ENCODE data around the gene EPB41L4A.
"Not testable (repeated sequence)": the region's sequence is repeated elsewhere in the genome, so short reads cannot be mapped to it uniquely, and the experiment has no call there.

EPB41L4A gene

DNA sequence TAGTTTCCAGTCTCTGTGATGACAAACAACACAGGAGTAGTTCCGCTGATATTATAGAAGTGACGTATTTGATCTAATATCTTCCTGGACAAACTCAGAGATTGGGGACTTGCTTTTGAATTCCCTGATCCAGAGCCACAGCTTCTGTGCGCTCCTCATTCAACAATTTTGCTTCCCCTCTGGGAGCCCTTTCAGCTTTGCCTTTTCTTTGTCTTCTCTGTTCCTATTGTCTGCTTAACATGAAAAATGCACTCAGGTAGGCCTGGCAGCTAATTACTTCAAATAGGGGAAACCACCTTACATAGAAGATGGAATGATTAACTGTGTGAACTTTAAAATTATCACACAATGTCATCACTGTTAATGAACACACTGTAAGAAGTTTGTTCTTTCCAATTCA lies 192.9 kb downstream of the EPB41L4A start:
- DNase-seq (ENCODE audit: low read depth) = no peak

DNA sequence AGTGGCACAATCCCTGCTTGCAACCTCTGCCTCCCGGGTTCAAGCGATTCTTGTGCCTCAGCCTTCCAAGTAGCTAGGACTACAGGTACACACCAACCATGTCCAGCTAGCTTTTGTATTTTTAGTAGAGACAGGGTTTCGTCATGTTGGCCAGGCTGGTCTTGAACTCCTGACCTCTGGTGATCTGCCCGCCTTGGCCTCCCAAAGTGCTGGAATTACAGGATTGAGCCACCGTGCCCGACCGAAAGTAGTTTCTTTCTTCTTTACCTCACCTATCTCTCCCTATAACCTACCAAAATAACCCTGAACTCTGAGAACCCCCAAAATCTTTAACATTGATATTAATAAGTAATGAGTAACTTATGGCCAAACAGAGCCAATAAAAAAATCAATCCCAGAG lies 196.1 kb downstream of the EPB41L4A start:
- not testable (repeated sequence) for DNase-seq (ENCODE audit: low read depth); H3K4me3 ChIP-seq (ENCODE audit: low read depth, low read length)

More for the DNA sequence above, 192.9 kb downstream of the EPB41L4A start:
- H3K4me3 ChIP-seq (ENCODE audit: low read depth, low read length) = no peak overlapping the region

DNA sequence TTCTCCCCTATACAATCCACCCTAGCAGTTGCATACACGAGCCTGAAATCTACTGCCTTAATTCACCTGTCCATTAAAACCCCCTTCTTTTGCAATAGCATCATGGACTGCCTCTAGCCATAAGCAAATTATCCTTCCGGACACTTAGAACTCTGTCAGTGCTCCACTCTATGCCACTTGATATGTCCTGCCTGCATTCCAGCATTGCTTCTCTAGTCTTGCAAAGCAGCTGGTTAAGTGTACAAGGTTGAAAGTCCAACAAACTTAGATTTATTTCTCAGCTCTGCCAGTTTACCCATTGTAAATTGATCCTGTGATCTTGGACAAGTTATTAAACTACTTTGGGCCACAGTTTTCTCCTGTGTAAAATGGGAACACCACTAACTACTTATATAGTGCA lies 197.9 kb downstream of the EPB41L4A start:
- no peak overlapping the region for H3K4me3 ChIP-seq (ENCODE audit: low read depth, low read length)
- DNase-seq (ENCODE audit: low read depth) = no peak

DNA sequence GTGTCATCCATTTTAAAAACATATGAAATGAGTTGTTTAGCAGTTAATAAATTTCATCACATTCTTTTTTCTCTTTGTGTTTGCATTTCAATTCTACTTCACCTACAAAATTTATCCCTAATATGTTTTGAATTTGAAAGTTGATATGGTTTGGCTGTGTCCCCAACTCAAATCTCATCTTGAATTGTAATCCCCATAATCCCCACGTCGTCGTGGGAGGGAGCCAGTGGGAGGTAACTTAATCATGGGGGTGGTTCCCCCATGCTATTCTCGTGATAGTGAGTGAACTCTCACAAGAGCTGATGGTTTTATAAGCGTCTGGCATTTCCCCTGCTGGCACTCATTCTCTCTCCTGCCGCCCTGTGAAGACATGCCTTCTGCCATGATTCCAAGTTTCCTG lies 200.1 kb downstream of the EPB41L4A start:
- no peak overlapping the region for H3K4me3 ChIP-seq (ENCODE audit: low read depth, low read length)
- DNase-seq (ENCODE audit: low read depth) = no peak

DNA sequence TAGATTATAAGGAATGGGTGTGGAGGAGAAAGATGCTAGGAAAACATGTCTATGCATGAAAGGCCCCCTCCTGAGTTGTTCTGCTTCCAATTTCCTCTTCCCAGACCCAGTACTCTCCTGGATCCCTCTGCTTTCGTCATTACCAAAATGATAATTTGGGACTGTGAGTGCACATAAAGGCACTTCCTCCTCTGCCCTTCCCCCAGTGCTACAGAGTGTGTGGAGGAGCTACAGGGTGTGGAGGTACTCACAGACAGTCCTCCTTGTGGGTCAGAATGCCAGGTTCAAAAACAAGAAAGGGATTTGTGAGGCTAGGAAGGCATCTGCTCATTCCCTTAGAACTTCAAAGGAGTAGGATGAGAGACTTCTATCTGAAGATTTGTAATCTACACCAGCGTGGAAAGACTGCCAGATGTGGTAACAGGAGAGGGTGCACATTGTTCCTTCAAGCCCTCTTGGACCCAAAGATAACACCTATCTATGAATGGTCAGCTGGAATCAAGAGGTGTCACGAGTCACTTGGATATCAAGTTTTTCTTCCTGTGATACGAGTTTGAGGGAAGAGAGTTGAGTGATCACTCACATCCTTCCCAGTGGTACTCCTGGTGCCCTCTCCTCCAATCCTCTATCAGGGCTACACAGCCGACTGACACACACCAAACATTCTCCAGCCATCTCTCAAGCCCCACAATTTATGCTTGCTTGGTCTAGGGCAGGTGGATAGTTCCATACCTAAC lies 201.1 kb downstream of the EPB41L4A start:
- H3K4me3 ChIP-seq (ENCODE audit: low read depth, low read length) = no peak overlapping the region
- DNase-seq (ENCODE audit: low read depth) = no peak

DNA sequence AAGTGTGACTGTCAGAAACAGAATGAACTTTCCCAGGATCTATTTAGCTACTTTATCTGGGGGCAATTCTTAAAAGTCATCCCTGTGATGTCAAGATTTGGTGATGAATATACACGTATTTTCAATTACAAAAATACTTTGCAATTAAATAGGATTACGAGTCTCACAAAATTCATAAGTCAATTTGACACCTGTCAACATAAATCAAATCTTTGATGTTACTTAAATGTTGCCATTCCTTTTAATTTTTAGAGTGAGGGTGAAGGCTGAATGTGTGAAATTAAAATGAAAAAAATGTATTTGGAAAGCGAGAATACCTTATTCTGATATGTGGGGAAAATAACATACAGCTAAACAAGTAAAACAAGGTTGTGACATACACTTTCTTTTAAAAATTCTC lies 202.9 kb downstream of the EPB41L4A start:
- DNase-seq (ENCODE audit: low read depth) = no peak
- no peak overlapping the region for H3K4me3 ChIP-seq (ENCODE audit: low read depth, low read length)

DNA sequence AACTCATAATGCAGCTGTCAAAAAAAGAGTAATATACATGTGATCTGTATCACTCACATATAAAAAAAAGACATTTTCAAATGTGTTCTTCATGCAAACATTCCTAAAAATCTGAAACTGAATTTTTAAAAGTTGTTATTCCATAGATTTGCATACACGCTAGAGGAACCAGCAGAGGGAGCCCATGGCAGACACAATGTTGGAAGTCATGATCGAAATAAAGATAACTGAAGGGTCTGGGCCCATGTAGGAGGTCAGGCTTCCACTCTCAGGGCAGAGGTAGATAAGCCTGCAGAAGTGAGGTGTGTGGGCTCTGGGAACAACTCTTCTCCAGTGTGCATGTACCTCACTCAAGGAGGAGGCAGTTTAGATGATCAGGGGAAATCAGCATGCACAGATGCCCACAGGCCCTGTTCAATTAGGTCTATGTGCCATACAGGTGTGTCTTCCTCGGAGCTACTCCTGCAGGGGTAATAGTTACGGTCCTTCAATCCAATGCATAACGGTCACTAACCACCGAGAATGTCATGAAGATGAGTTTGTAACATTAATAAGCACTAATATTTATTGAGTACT lies 208.6 kb downstream of the EPB41L4A start:
- H3K4me3 ChIP-seq (ENCODE audit: low read depth, low read length) = no peak overlapping the region
- peak; percentile 1 for DNase-seq (ENCODE audit: low read depth)

DNA sequence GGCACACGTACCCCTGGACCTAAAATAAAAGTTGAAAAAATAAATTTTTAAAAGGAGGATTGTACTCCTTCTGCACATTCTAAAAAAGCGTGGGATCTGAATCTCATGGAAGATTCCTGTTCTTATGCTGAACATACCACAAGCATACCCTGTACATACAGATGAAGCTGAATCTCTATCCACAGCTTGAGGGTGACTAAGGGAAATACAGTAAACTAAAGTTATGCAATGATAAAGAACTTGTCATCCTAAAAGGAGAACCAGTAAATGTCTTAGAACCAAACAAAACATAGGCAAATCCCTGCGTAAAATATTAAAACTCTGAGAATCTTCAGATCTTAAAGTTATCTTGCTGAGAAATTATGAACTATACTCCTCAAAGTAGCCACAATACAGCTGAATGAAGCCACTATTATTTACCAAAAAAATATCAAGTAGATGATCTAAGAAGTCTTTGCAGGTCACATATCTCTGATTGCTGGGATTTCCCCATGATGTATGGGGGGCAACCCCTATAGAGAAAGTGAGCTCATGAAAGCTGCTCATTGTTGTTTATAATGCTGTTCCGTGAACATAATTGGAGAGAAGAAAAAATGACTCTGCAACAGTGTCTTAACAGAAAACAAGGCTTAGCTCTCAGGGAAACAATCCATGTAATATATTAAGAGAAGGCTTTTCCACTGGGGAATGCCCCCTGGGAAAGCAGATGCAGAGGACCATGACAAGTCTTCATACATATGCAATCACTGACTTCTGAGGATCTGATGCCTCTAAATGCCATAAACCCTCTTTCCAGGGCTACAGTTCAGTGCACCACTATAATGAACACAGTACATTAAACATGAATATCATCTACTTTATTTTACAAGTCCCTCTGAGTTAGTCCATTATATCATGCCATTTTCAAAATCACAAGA lies 210.1 kb downstream of the EPB41L4A start:
- no peak overlapping the region for H3K4me3 ChIP-seq (ENCODE audit: low read depth, low read length)
- no peak for DNase-seq (ENCODE audit: low read depth)

DNA sequence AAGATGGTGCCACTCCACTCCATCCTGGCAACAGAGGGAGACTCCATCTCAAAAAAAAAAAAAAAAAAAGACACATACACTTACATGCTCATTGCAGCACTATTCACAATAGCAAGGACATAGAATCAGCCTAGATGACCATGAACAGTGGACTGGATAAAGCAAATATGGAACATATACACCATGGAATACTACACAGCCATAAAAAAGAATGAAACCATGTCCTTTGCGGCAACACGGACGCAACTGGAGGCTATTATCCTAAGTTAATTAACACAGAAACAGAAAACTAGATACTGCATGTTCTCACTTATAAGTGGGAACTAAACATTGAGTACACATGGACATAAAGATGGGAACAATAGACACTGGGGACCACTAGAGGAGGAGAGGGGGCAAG lies 210.9 kb downstream of the EPB41L4A start:
- not testable (repeated sequence) for H3K4me3 ChIP-seq (ENCODE audit: low read depth, low read length); DNase-seq (ENCODE audit: low read depth)

DNA sequence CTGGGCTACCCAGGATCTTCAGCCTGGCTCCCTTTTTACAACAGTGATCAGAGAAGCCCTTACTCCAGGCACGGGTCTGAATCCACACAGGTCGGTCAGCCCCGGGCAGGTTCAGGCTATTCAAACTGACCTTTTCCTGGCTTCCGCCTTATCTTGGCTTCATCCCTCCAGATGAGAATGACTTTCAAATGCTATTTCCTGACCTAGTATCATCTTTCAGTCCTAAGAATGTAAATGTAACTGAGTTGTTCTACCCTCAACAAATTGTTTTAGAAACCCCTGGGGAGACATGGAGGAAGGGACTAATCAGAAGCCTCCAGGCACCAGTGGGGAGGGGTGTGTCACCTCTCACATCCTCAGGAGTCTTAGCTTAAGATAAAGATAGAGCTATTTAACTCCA lies 213.2 kb downstream of the EPB41L4A start:
- H3K4me3 ChIP-seq (ENCODE audit: low read depth, low read length) = no peak overlapping the region
- no peak for DNase-seq (ENCODE audit: low read depth)

DNA sequence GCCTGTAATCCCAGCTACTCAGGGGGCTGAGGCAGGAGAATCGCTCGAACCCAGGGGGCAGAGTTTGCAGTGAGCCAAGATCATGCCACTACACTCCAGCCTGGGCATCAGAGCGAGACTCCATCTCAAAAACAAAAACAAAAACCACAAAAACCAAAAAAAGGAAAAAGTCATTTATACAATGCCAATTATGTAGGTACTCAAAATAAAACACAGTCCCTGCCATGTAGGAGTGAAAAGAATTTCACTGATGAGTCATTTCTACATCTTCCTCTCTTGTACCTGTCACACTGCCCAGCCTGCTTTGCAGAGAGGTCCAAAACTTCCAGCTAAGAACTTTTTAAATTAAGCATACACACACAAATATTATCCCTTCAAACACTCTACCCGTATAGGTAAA lies 215.8 kb downstream of the EPB41L4A start:
- DNase-seq (ENCODE audit: low read depth) = no peak
- H3K4me3 ChIP-seq (ENCODE audit: low read depth, low read length) = no peak overlapping the region

DNA sequence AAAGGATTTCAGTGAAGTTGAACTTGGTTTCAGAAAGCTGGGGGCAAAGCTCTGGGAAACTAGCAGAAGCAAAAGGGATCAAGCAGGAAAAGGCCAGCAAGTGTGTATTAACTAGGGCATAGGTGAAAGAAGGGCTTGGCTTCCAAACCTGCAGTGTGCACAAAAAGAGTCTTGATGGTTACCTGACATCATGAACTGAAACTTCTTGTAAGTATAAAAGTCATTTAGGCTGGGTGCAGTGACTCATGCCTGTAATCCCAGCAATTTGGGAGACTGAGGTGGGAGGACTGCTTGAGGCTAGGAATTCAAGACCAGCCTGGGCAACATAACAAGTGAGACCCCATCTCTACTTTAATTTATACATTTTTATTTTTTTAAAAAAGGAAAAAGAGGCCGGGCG lies 216.4 kb downstream of the EPB41L4A start:
- no peak for DNase-seq (ENCODE audit: low read depth)
- no peak overlapping the region for H3K4me3 ChIP-seq (ENCODE audit: low read depth, low read length)

DNA sequence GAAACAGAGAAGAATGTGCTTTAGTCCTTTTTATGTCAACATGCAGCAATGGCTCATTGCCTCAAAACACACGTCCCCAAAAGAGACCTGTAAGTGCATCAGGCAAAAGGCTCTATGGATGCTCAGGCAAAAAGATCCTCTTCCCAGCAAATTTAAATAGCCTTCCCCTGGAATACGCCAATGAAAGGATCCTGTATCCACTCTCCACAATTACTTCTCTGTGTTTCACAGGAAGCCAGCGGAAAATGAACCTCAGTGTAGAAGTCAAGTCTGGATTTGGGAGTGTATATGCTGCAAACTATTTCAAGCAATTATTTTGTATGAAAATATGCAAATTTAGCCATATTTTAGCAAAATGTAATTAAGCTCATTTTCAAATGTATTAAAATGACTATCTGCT lies 217.9 kb downstream of the EPB41L4A start:
- no peak for DNase-seq (ENCODE audit: low read depth)
- H3K4me3 ChIP-seq (ENCODE audit: low read depth, low read length) = no peak overlapping the region

DNA sequence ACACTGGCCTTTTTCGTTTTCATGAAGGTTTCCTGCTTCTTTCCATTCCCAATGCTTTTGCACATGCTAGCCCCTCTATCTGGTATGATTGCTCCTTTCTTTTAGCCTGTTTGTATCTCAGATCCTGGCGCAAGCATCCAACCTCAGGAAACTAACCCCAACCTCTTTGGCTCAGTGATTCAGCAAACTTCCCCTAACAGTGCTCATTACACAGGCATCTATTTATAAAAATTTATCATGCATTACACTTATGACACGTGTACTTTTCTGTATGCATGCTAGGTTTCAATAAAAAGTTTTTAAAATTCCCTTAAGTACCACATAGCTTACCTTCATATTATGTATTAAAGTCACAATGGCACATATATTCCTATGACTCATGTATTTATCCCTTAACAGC lies 218.9 kb downstream of the EPB41L4A start:
- DNase-seq (ENCODE audit: low read depth) = no peak
- no peak overlapping the region for H3K4me3 ChIP-seq (ENCODE audit: low read depth, low read length)

DNA sequence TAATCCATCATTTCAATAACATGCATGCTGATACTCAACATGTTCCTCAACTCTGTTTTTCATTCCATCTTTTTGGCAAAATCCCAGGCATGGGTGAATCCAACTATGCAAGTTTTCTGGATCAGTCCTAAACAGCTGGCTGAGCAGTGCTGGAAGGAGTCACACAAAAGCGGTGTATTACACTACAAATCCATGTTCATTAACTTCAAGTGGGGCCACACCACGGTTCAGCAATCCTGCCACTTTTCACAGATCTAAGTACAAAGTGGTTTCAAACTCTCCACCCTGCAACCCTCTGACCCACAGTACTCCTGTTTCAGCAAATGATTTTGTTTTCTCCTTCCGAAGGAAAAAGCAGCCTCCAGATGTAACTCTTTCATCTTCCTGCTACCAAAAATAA lies 222.5 kb downstream of the EPB41L4A start:
- no peak for DNase-seq (ENCODE audit: low read depth)
- no peak overlapping the region for H3K4me3 ChIP-seq (ENCODE audit: low read depth, low read length)

DNA sequence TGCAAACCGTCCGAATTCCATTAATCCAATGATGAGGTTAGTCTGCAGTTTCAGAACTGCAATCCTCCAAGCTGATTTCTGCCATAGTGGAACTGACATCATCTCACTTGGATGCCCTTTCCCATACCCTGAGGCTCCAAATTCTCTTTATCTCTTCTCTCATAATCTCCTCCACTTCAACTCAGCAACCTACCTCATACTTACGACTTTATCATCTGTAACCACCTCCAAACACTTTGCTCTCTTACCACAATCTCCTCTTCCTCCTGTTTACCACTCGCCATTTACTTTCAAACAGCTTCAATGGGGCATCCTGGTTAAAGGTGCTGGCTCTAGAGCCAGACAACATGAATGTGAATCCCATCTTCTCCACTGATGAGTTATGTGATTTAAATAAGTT lies 223.2 kb downstream of the EPB41L4A start:
- H3K4me3 ChIP-seq (ENCODE audit: low read depth, low read length) = no peak overlapping the region
- no peak for DNase-seq (ENCODE audit: low read depth)

DNA sequence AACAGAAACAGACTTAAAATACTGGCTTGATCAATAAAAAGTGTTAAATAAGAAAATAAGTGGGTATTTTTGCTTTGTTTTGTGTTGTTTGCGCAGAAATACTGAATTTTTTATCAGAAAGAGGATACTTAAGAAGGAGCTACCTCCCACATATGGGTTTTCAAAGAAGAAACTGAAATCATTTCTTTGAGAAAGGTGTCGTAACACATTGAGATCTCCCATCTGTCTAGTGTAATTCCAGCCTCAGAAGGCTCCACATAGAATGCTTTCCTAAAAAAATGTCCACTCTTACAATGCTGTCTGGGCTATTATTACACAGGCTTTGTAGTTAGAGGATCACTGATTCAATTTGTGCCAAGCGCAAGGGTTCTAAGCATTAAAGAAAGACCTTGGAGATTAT lies 226.2 kb downstream of the EPB41L4A start:
- DNase-seq (ENCODE audit: low read depth) = no peak

DNA sequence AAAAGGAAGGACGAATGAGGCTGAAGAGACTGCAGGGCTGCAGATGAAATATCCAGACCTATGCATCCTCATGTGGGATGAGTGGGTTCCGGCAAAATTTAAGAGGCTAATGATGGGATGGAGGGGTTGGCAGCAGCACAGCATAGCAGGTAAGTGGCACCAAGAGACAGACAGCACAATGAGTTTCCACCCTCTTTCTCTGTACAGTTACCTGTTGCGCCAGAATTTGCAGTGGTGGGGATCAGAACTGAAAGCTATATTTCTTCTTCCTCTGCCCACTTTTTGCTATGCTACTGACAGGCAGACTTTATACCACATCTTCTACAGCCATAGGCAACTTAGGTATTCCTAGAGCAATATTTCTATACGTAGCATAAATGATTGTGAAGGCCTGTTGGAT lies 227.0 kb downstream of the EPB41L4A start:
- no peak overlapping the region for H3K4me3 ChIP-seq (ENCODE audit: low read depth, low read length)
- DNase-seq (ENCODE audit: low read depth) = no peak

More for the DNA sequence above, 226.2 kb downstream of the EPB41L4A start:
- no peak overlapping the region for H3K4me3 ChIP-seq (ENCODE audit: low read depth, low read length)

DNA sequence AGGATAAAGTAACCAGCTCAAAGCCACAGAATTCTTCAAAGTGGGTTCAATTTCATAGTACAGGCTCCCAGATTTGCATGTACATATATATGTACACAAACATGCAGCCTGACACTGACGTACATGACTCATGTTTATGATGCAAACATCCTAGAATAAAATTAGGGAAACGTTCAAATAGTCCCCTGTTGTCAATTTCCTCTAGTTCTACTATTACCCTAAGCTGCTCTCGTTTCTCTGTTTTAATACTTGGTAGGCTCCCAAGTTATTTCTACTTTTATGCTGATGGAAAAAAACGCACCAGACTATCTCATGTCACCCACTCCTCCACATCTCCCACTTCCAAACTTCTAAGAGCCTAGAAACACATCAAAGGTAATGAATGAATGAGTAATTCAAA lies 229.7 kb downstream of the EPB41L4A start:
- no peak overlapping the region for H3K4me3 ChIP-seq (ENCODE audit: low read depth, low read length)
- no peak for DNase-seq (ENCODE audit: low read depth)

DNA sequence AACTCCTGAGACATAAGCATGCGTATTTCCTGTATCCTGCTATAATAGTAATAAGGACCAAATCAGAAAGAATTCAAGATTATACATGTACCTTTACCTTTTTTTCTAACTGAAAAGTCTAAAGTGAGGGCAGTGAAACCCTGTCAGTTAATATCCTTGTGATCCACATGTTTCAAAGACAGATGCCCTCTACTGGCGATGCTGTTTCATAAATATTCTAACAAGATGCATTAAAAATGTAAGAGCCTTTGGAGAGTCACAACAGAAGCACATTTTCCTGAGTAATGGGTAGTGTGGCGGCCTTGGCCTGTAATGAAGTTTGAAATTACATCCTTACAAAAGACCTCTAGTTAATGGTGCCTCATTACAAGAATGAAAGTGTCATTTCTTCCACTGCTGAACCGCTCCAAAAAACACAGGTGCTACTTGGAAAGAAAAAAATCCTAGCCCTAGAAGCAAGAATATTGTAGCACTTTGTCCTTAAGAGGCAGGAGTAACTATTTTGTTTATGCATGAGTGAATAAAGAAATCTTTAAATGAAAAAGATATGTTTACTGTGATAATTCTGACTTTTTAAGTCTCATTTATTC lies 232.6 kb downstream of the EPB41L4A start:
- no peak overlapping the region for H3K4me3 ChIP-seq (ENCODE audit: low read depth, low read length)
- peak; percentile 7 for DNase-seq (ENCODE audit: low read depth)

Data from skeletal muscle cell (primary cell).